ENCODE results near the gene TRIM14.
"Not testable (repeated sequence)": the region's sequence is repeated elsewhere in the genome, so short reads cannot be mapped to it uniquely, and the experiment has no call there.

Gene TRIM14

GRCh38 chr9:98043915-98044314 lies 75.1 kb downstream of the TRIM14 start:
- no peak for DNase-seq

- no peak for DNase-seq
Observed at GRCh38 chr9:98040212-98040611, 78.8 kb downstream of the TRIM14 start.

- no peak for DNase-seq
Observed at GRCh38 chr9:98039607-98040017, 79.4 kb downstream of the TRIM14 start.

GRCh38 chr9:98038958-98039357 lies 80.1 kb downstream of the TRIM14 start:
- no peak for DNase-seq

- no peak for DNase-seq
Observed at GRCh38 chr9:98037357-98037756, 81.7 kb downstream of the TRIM14 start.

GRCh38 chr9:98034593-98035546 lies 84.2 kb downstream of the TRIM14 start:
- peak; percentile 50 for DNase-seq

GRCh38 chr9:98031935-98032334 lies 87.1 kb downstream of the TRIM14 start:
- no peak for DNase-seq

GRCh38 chr9:98031169-98031568 lies 87.9 kb downstream of the TRIM14 start:
- DNase-seq = no peak

GRCh38 chr9:98024702-98025101 lies 94.3 kb downstream of the TRIM14 start:
- DNase-seq = no peak

- DNase-seq = no peak
Observed at GRCh38 chr9:98022447-98022846, 96.6 kb downstream of the TRIM14 start.

- DNase-seq = no peak
Observed at GRCh38 chr9:98021306-98022040, 97.5 kb downstream of the TRIM14 start.

- no peak for DNase-seq
Observed at GRCh38 chr9:98020476-98021145, 98.4 kb downstream of the TRIM14 start.

- not testable (repeated sequence) for DNase-seq
Observed at GRCh38 chr9:98019869-98020268, 99.2 kb downstream of the TRIM14 start.
